LHCN-M2 (cell line): ENCODE results near the gene SPRYD3. TPM values are rescaled to one million over a fixed set of nuclear protein-coding genes. Genes with fewer than 3 reads are reported as not detected.
"Not testable (repeated sequence)": the region's sequence is repeated elsewhere in the genome, so short reads cannot be mapped to it uniquely, and the experiment has no call there.

ENCODE experiments used
- DNase-seq: peaks from one replicate; pipeline ENCODE4 v3.0.0-alpha.2; 2012; ENCODE audit warnings: low read depth
- polyA plus RNA-seq: library from polyadenylated mRNA; unstranded; fragments of >200 nt; gene quantifications from one replicate; pipeline ENCODE4 v1.2.1, GENCODE V29; 2012; ENCODE audit warnings: missing spikeins
- total RNA-seq: library from RNA; depleted of rRNA; stranded (reverse); fragments of >200 nt; gene quantifications from 2 replicates; pipeline ENCODE4 v1.2.3, GENCODE V29; 2014; rRNA removed

SPRYD3 gene, protein sequence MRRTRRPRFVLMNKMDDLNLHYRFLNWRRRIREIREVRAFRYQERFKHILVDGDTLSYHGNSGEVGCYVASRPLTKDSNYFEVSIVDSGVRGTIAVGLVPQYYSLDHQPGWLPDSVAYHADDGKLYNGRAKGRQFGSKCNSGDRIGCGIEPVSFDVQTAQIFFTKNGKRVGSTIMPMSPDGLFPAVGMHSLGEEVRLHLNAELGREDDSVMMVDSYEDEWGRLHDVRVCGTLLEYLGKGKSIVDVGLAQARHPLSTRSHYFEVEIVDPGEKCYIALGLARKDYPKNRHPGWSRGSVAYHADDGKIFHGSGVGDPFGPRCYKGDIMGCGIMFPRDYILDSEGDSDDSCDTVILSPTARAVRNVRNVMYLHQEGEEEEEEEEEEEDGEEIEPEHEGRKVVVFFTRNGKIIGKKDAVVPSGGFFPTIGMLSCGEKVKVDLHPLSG
- 20.0 and 21.9 TPM in 2 replicates for total RNA-seq
- polyA plus RNA-seq, result 32.5 TPM

GRCh38 chr12:53079226-53080117 is at the start of gene SPRYD3:
TSS of gene SPRYD3 (minus strand) at chr12:53079390. CDS start at chr12:53079333, 57 bp downstream.
- peak; percentile 97 for DNase-seq

DNA sequence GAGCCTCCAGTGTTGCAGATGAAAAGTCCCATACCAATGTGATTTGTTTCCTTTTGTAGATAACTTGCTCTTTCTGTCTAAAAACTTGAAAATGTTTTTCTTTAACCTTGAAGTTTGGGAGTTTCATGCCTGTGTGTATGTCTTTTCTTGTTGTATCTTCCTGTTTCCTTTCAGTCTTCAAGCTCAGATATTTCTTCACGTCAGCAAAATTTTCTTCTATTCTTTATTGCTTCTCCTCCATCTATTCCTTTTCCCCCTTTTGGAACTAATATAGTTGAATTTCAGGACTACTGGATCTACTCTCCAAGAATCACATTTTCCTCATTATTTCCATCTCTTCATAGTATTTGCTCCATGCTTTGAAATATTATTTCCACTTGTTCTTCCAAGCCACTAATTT is 48.0 kb upstream of the SPRYD3 start:
- DNase-seq, result no peak

GRCh38 chr12:53124352-53124723 is 45.1 kb upstream of the SPRYD3 start:
- DNase-seq, result no peak

- peak; percentile 13 for DNase-seq
Observed at GRCh38 chr12:53123578-53124351, 44.6 kb upstream of the SPRYD3 start.

- no peak for DNase-seq
Observed at GRCh38 chr12:53122961-53123468, 43.8 kb upstream of the SPRYD3 start.

DNA sequence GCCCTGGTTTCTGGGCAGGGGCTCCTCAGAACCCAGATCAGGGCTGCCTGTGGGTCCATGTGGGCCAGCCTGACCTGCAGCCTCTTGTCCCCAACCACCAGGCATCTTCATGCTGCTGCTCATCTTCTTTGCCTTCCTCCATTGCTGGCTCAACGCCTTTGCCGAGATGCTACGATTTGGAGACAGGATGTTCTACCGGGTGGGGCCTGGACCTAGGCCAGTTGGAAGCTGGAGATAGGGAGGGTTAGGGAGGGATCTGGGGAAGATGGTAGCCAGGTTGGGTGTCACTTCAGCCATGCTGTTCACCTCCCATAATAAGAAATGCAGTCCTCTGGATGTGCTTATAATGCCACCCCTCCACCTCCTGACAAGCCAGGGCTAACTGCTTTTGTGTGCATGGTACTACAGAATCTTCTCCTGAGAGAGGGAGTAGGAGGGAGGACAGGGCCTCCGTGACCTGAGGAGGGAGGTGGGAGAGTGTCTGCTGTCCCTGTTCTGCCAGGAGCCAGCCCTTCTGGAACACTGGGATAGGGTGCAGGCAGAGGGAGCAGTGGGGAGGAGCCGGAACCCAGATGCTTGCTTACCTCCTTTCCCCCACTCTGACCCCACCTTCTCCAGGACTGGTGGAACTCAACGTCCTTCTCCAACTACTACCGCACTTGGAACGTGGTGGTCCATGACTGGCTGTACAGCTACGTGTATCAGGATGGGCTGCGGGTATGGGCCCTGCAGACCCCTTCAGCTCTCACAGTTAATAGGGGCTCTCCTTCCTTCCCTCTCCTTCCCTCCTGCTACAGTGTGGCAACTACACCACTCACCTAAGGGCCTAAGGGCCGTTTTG is 41.7 kb upstream of the SPRYD3 start:
- DNase-seq, result no peak

GRCh38 chr12:53118751-53119300 is 39.6 kb upstream of the SPRYD3 start:
- no peak for DNase-seq

GRCh38 chr12:53115891-53116648 is 36.9 kb upstream of the SPRYD3 start:
- no peak for DNase-seq

DNA sequence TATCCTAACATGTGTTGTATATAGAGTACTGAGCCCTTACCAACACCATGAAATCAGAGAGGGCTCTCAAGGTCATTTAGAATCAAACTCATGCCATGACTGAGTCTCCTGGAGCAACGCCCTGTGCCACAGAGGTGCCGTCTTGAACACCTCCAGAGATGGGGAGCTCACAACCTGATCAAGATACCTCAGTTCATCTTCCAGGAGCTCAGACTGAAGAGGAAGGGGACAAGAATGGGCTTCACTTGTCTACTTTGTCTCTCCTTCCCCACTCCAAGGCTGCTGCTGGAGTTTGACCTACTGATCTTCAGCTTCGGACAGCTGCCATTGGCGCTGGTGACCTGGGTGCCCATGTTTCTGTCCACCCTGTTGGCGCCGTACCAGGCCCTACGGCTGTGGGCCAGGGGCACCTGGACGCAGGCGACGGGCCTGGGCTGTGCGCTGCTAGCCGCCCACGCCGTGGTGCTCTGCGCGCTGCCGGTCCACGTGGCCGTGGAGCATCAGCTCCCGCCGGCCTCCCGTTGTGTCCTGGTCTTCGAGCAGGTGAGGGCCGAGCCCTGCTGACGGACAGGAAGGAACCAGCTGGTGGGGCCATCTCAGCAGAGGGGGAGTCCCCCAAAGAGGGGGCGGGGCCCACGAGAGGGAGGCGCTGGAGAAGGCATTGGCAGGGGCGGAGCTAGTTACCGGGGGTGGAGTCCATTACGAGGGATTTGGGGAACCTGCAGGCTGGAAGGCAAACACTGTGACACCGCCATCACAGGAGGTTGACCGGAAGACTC is 36.1 kb upstream of the SPRYD3 start:
- DNase-seq, result no peak

DNA sequence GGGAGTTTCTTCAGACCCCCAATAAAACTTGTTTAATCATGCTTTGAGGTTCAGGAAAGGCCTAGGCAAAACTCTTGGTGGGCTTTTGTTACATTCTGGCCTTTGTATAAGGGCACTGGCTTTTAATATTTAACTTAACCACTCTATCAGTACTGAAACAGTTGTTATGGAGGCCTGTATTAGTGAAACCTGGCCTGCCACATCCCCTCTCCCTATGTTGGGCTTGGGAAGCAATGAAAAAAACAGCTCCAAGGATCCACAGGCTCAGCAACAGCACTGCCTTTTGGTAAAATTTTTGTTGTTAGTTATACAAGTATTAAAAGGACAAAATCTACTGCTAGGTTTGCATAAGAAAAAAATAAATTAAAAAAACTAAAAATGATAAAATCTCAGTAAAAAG is 34.8 kb upstream of the SPRYD3 start:
- no peak for DNase-seq

GRCh38 chr12:53113136-53113705 is 34.0 kb upstream of the SPRYD3 start:
- no peak for DNase-seq

DNA sequence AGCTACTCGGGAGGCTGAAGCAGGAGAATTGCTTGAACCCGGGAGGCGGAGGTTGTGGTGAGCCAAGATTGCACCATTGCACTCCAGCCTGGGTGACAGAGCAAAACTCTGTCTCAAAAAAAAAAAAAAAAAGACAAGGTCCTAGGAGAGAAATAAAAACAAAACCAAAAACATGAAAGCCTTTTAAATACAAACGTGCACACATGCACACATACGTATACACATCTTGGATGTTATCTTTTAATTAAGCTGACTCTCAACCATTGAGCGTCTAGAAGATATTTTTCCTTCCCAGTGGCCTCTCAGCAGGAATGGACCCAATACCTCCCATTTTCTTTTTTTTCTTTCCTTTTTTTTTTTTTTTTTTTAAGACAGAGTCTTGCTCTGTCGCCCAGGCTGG is 33.2 kb upstream of the SPRYD3 start:
- DNase-seq, result not testable (repeated sequence)

GRCh38 chr12:53107122-53107521 is 27.9 kb upstream of the SPRYD3 start:
- no peak for DNase-seq

DNA sequence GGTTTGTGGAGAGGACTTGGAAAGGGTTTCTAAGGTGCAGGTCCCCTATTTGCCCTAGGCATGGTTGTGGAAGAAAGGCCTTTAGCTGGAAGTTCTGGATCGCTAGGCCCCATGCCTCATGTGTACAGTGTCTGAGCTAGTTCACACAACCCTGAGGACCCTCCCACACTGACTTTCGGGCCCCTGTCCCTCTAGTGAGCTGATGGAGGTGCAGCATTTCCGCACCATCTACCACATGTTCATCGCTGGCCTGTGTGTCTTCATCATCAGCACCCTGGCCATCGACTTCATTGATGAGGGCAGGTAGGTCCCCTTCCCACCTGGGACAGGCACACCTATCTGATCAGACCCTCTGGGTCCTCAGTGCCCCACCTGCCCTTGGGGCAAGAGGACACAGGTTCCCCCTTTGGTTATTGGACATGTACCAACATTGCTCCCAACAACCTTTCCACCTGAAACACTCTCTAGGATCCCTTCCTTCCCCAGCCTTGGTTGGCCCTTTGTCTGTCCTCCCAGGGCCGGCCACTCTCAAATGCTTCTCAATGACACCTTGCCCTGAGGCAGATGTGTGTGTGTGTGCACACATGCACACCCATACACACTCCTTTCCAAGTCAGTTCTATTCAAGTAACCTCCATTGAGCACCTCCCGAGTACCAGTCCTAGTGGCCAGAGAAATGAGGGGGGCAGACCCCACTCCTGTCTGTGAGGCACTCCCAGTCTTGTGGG is 26.7 kb upstream of the SPRYD3 start:
- DNase-seq, result no peak

GRCh38 chr12:53105256-53105655 is 26.1 kb upstream of the SPRYD3 start:
- DNase-seq, result no peak

GRCh38 chr12:53103860-53104305 is 24.7 kb upstream of the SPRYD3 start:
- DNase-seq, result peak; percentile 20
